ENCODE data around the gene NLGN2. TPM values are rescaled to one million over a fixed set of nuclear protein-coding genes. Genes with fewer than 3 reads are reported as not detected.

Gene NLGN2
- polyA plus RNA-seq, 12 donors: 17.0 to 37.6 (median 24.5) TPM; not detected in 1

DNA sequence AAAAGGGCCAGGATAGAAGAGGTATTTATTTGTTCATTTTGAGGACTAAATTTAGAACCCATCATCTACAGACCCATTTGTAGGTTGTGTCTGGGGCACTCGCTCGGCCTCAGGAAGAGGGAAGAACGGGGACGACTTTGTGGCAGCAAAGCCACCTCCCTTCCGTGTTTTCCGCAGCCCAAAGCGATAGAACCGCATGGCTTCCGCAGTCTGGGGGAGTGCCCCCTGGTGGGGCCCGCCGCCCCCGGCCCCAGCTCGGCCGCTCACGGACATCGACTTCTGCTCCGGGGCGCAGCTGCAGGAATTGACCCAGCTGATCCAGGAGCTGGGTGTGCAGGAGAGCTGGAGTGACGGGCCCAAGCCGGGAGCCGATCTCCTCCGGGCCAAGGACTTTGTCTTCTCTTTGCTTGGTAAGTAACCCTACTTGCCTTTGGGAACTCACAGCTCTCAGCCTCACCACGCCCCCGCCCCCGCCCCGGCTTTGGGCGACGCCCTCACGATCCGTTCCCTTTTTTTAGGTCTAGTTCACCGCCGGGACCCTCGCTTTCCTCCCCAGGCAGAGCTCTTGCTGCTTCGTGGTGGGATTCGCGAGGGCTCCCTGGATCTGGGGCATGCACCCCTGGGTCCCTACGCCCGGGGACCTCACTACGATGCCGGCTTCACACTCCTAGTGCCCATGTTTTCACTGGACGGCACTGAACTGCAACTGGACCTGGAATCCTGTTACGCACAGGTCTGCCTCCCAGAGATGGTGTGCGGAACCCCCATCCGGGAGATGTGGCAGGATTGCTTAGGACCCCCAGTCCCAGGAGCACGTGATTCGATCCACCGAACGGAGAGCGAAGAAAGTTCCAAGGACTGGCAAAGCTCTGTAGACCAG, 28.3 kb downstream of the NLGN2 start:
- DNase-seq: no peak

DNA sequence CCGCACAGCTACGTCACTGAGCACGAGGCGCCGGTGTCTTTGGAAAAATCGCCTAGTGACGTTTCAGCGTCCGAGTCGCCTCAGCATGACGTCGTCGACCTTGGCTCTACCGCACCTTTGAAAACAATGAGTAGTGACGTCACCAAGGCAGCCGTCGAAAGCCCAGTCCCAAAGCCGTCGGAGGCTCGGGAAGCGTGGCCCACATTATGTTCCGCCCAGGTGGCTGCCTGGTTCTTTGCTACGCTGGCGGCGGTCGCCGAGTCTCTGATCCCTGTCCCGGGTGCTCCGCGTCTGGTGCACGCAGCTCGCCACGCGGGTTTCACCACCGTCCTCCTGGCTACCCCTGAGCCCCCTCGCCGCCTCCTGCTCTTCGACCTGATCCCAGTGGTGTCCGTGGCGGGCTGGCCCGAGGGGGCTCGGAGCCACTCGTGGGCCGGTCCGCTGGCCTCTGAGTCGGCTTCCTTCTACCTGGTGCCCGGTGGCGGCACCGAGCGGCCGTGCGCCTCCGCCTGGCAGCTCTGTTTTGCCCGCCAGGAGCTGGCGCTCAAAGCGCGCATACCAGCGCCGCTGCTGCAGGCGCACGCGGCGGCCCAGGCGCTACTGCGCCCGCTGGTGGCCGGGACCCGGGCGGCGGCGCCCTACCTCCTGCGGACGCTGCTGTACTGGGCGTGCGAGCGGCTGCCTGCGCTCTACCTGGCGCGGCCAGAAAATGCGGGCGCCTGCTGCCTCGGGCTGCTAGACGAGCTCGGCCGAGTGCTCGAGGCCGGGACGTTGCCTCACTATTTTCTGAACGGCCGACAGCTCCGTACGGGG, 29.1 kb downstream of the NLGN2 start:
- DNase-seq: no peak

DNA sequence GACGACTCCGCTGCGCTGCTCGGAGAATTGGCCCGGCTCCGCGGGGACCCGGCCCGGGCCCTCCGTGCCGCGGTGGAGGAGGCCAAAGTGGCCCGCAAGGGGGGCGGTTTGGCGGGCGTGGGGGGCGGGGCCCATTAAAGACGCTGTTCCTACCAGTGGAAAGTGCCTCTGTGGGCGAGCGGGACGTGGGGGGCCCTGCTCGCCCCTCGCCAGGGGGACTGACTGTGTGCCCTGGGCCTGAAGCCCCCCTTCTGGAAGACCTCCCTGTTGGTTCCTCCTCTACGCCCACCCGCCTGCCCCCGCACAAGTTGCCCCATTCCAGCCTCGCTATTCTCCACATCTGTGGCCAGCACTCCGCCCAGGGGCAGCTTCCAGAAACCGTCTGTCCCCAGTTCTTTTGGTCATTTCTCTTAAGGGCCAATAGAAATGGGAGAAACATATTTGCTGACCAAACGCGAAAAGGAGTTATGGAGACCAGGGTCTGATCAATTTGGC, 29.8 kb downstream of the NLGN2 start:
- DNase-seq: no peak

DNA sequence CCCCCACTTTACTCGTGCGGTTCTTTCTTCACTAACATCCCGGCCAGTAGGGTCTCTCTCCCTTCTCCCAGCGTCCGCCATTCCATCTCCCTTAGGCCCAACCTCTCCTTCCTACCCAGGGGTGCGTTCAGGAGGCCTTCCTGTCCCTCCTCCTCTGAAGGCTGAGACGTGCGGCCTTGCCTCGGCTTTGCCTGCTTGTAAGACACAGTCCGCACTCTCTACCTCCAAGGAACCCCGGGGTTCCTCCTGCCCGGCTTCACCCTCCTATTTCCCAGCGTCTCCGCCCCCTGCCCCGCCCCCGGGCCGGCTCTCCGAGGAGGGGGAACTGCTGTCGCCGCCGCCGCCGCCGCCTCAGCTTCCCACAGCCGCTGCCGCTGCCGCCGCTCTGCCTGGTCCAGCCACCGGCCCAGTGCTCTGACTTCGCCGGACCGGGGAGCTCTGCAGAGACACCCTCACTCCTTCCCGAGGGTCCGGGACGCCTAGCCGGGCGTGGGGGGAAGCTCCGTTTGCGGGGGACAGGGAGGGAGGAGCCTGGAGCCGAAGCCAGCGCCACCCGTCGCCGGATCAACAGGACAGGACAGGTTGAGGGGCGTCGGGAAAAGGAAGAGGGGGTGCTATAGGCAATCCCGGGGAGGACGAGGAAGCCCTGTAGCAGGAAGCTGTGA, 30.4 kb downstream of the NLGN2 start:
- DNase-seq: no peak

- no peak for DNase-seq
Observed at GRCh38 chr17:7438656-7439460, 31.2 kb downstream of the NLGN2 start.

- DNase-seq: no peak
Observed at GRCh38 chr17:7439462-7440112, 31.9 kb downstream of the NLGN2 start, which contains the start of gene FGF11. FGF11 (plus strand) TSS chr17:7439512; CDS start chr17:7439621, 109 bp downstream.

- DNase-seq: no peak
Observed at GRCh38 chr17:7440113-7440833, 32.6 kb downstream of the NLGN2 start.

DNA sequence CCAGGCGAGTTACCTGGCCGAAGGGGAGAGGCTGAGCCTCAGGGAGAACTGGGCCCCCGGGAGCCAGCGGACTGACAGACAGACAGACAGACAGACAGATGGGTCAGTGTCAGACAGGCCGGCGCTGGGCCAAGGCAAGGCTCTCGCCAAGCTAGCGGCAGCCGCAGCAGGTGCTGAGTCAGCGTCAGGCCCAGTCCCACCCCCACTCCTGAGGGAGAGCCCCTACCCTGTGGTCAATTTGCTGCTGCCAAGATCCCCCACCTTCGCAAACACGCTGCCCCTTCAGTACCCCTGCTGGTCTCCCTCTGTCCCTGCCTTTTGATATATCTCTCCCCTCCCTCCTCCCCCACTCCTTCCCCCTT, 33.2 kb downstream of the NLGN2 start:
- no peak for DNase-seq

- no peak for DNase-seq
Observed at GRCh38 chr17:7441266-7441665, 33.6 kb downstream of the NLGN2 start.

DNA sequence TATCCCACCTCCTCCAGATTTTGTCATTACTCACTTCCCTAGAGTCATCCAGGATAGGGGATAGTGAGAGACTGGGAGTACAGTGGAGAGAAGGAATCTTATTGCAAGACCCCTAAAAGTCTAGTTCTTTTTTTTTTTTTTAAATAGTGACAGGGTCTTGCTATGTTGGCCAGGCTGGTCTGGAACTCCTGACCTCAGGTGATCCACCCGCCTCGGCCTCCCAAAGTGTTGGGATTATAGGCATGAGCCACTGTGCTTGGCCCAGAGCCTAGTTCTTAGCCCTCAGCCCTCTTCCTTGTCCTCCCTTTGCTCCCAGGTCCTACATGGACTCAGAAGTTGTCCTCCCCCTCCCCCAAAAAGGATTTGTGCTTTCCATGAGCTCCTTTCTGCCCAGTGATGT, 34.5 kb downstream of the NLGN2 start:
- no peak for DNase-seq

GRCh38 chr17:7443499-7444485, 36.1 kb downstream of the NLGN2 start:
- DNase-seq: no peak

DNA sequence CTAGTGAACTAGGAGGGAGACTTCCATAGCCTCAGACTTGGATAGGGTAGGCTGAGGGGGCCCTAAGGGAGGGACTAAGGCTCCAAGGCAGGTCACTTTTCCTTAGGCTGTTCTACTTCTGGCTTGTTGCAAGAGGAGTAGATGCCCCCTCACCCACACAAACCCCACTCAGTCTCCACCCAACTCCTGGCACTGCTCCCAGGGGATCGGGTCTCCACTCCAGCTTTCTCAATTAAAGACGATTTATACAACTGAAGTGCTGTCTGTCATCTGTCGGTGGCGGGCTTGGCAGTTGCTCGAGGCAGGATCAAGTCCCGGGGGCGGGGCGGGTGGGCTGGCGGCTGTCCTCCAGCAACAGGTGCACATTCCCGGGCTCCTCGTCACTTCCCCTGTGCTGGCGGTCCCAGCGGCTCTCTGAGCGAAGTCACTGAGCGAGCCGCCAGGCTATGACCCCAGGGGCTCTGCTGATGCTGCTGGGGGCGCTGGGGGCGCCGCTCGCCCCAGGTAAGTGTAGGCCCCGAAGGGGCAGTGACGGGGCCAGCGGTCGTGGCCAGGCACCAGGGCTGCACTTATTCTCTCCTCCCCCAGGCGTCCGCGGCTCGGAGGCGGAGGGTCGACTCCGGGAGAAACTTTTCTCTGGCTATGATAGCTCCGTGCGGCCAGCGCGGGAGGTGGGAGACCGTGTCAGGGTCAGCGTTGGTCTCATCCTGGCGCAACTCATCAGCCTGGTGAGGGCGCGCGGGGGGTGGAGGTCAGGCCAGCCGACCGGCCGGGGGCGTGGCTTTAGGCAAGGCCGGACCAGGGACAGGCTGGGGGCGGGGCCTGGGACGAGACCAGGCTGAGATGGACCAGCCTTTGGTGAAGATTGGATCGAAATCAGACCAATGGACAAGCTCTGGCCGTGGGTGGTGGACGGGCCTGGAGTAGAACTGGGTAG, 37.3 kb downstream of the NLGN2 start, which contains the start of gene CHRNB1:
Gene CHRNB1 (plus strand): TSS at position 380 of the 937 bp plus-strand sequence. CDS start 67 bp downstream, at position 447.
- no peak for DNase-seq

DNA sequence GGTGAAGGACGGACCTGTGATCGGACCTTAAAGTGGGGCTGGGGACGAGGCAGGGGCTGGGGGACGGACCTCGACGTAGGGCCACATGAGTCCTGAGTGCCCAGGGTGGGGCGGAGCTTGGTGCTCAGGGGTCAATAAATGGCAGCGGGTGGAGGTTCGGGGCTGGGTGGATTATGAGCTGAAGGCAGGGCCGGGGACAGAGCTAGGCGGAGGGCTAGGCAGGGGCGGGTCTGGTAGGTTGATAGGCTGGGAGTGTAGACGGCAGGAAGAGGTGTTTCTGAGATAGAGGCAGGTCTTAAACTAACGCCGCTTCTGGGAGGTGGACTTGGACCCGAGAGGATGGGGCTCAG, 37.9 kb downstream of the NLGN2 start:
- DNase-seq: no peak

DNA sequence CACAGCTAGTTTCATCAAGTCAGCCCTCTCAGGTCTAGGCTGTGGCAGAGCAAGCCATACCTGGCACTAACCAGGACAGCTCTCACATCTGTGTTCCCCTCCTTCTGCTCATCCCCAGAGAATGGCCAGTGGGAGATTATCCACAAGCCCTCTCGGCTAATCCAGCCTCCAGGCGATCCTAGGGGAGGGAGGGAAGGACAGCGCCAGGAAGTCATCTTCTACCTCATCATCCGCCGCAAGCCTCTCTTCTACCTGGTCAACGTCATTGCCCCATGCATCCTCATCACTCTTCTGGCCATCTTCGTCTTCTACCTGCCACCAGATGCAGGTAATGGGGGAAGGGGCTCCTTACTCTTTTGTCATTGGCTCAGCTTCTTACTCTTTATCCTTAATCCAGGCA, 40.8 kb downstream of the NLGN2 start:
- DNase-seq: no peak

GRCh38 chr17:7459961-7460545, 52.4 kb downstream of the NLGN2 start:
- no peak for DNase-seq

- DNase-seq: no peak
Observed at GRCh38 chr17:7460850-7461660, 53.4 kb downstream of the NLGN2 start.

All from muscle of arm (tissue), 12 donors.